Stimulated activated CD8-positive, alpha-beta memory T cell treated with anti-CD3 and anti-CD28 coated beads, Interleukin-15, amount 100 ng/mL, for 48 hours (primary cell): ENCODE data around the gene SLC4A2.

ENCODE experiments used
- DNase-seq, 2 donors: peaks; one replicate each; pipeline ENCODE4 v3.0.0-alpha.2; 2020; ENCODE audit warnings: low read depth in 2 of 2

Gene SLC4A2

DNA sequence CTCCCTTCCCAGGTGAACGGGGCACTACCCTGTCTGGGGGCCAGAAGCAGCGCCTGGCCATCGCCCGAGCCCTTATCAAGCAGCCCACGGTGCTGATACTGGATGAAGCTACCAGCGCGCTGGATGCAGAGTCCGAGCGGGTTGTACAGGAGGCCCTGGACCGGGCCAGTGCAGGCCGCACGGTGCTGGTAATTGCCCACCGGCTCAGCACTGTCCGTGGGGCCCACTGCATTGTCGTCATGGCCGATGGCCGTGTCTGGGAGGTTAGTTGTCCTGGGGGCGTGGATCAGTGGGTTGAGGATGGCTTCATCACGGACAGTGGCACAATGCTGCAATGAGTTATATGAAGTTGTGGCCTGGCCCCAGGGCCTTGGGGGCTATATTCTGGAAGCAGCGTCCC, 15.4 kb upstream of the SLC4A2 start:
- no peak for DNase-seq

DNA sequence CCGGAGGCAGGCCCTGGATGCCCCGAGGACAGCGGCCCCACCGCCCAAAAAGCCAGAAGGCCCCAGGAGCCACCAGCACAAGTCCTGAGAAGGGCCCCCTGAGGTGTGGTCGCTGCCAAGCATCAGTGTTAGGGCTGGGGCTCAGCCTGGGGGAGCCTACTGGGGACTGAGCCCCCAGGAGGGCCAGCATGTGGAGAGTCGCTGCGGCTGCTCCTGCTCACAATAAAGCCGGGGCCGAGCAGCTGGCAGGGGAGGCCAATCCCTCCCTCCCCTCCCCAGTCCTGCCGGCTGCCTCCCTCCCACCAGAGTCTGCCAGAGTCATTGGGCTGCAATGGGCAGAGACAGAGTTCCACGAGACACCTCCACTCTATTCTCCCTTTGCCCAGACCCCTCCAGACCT, 14.1 kb upstream of the SLC4A2 start:
- DNase-seq = no peak

DNA sequence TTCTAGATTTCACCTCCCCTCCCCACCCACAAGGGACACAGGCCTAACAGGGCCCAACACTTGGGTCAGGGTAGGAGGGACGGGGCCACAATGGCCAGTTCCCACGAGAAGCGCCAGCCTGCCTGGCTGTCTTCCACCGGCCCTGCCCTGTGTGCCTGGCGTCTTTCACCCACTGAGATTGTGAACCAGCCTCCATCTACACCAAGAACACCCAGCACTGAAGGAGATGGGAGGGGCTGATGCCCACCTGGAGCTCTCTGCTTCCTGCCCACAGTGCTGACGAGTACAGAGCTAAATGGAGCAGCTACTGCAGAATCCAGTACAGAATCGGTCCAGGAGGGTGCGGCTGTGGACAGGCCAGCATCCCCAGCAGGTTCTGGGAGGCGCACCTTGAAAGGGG, 13.4 kb upstream of the SLC4A2 start:
- DNase-seq = no peak

DNA sequence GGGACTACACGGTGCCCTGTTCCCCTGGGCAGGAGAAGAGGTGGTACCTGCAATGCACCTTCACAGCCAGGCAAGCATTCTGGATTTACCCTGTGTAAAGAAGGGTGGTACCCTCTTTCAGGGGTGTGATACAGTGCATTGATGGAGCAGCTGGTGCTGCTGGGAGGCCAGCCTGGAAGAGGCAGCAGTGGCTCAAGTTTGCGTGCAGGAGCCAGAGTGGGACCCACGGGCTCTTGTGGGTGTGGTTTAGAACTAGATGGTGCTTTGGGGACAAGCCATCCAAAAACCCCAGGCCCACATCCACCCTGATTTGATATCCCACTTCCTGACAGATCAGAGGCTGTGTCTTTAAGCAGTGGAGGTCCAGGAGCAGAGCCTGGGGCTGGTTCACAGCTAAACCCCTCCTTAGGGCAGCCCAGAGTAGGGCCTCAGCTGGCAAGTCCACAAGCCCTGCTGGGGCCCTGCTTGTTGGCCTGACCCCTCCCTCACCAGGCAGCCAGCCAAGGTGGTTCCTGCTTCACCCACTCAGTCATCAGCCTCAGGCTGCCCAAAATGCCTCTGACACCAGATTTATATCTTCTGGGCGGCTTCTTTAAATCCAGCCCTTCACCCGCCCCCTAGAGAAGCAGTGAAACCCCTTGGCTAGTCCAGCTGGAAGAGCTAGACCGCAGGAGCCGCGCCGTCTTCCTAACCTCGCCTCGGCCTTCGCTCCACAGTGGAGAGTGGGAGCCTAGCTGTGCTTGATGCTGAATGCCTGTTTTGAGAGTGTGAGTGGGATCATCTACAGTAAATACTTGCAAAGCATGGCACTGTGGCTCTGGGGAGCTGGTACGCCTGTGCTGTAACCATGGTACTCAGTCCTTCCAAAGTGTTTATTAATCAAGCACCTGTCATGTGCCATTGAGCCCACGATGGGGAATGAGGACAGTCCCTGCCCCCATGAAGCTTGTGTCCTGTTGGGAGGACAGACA, 12.5 kb upstream of the SLC4A2 start:
- DNase-seq = no peak

DNA sequence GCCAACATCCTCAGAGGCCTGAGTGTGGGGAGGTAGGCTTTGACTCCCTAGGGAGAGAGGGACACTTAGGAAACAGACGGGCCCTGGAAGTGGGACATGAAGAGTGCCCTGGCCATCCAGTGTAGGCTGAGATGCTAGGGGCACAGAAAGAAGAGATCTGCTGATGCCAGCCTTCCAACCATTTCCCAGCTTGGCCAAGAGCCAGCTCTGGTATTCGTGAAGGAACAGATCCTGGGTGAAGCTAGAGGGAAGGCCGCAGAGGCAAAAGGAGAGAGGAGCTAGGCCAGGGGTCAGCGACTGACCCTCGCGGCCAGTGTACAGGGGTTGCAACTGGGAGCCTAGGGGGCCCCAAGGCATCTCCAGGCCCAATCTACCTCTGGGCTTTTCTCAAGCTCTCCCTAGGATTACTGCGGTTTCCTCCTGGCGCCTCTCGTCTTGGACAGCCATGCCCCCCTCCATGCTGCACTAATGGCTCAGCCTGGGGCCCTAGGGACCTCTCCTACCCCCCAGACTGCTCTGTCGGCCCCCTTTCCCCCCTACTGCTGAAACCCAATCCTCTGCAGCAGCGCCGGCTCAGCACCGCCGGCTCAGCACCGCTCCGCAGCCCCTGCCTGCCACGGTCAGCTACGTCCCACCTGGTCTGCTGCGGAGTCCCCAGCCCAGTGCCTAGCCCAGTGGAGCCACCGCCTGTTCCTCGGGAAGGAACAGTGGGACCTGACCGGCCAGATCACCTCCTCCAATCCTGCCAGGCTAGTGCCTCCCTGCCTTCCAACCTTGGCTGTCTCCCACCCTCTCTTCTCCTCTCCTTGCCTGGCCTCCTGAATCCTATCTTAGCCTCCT, 11.2 kb upstream of the SLC4A2 start, which contains the start of gene ASIC3:
Gene ASIC3, plus strand, starts transcription at position 556 of the 840 bp plus-strand sequence. CDS start 355 bp downstream, outside the sequence.
- no peak for DNase-seq

DNA sequence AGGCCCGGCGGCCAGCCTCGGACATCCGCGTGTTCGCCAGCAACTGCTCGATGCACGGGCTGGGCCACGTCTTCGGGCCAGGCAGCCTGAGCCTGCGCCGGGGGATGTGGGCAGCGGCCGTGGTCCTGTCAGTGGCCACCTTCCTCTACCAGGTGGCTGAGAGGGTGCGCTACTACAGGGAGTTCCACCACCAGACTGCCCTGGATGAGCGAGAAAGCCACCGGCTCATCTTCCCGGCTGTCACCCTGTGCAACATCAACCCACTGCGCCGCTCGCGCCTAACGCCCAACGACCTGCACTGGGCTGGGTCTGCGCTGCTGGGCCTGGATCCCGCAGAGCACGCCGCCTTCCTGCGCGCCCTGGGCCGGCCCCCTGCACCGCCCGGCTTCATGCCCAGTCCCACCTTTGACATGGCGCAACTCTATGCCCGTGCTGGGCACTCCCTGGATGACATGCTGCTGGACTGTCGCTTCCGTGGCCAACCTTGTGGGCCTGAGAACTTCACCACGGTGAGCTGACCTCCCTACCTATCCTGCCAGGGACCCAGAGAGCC, 10.4 kb upstream of the SLC4A2 start:
- no peak for DNase-seq

DNA sequence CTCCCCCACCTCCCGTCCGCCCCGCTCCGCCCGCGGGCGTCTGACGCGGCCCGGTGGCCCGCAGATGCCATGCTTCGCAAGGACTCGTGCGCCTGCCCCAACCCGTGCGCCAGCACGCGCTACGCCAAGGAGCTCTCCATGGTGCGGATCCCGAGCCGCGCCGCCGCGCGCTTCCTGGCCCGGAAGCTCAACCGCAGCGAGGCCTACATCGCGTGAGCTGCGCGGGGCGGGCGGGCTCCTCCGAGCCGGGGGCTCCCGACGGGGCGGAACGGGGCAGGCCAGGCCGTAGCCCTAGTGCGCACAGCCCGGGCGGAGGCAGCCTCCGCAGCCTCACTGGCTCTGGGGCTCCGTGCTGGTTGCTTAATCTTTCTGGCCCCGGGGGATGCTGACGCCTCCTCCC, 8.3 kb upstream of the SLC4A2 start:
- peak in 1 of 2 donors; percentile 25 for DNase-seq

DNA sequence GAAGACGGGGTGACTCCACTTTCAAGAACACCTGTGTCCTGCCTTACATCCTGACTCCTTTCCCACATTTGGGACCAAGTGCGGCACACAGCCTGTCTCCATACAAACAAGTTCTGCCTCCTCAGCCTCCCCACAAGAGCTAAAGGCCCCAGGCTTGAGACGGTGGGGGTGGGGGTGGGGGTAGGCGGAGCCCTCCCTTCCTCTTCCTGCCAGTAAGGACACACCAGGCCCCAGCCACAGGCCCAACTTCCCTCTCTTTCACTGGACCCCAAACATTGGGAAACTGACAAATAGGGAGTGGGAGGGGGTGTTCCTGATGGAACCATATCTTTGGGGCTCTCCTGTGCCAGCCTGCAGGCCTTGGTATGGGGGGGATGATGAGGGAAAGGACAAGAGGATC, 6.3 kb upstream of the SLC4A2 start:
- no peak for DNase-seq

DNA sequence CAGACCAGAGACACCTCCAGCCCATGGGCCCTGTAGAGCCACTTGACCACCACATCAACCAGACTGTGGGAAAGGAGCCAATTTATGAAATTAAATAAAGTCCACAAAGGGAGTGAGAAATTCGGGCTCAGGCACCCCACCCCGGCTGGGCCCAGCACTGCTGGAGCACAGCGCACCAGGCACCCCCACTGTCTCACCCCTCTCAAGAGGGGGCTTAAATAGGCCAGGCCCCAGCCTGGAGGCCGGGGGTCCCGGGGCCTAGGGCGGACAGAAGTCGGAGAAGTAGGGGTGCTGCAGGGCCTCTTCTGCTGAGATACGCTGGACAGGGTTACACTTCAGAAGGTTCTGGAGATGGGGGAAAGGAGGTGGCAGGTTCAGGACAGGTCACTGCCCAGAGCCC, 5.6 kb upstream of the SLC4A2 start:
- no peak for DNase-seq

DNA sequence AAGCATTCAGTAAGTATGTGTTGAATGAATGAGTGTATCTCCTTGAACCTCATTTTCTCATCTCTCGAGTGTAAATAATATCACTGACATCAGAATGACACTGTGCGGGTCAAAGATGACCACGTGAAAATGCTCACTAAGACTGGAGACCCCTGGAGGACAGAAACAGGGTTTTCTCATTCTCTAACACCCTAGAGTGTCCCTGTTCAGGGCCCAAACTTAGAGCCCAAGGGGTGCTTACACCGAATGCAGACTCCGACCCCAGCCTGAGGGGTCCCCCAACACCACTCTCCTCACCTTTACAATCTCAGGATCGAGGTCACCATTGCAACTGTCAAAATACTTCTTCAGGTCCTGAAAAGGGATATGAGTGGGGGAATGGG, 3.1 kb upstream of the SLC4A2 start:
- no peak for DNase-seq

DNA sequence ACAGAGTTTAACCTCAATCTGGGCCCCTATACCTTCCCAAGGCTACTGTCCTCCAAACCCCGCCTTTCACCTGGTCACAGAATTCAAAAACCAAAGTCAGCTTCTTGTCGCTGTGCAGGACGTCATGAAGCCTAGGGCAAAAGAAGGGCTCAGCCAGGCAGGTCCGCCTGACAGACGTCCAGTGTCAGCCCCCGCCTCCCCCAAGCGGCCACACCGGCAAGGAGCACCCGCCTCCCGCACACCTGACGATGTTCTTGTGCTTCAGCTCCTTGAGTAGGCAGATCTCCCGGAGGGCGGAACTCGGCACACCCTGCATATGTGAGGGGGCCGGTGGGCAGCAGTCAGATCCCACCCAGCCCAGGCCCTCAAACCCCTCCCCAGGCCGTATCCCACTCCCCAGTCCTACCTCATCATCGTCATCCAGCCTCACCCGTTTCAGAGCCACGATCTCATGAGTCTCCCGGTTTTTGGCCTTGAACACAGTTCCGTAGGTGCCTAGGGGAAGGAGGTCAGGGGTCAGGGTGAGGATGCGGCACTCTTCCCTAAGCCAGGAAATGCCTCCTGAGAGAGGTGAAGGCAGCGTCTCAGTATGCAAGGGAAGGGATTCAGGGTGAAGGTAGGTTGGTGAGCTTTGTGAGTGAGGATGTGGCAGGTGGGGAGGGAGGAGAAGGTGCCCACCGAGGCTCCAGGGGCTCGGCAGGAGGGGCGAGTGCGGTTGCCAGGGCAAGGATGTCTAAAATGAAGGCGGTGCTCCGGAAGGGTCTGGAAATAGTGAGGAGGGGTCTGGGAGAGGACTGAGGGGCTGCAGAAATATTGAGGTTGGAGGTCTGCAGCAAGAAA, 2.5 kb upstream of the SLC4A2 start:
- no peak for DNase-seq

DNA sequence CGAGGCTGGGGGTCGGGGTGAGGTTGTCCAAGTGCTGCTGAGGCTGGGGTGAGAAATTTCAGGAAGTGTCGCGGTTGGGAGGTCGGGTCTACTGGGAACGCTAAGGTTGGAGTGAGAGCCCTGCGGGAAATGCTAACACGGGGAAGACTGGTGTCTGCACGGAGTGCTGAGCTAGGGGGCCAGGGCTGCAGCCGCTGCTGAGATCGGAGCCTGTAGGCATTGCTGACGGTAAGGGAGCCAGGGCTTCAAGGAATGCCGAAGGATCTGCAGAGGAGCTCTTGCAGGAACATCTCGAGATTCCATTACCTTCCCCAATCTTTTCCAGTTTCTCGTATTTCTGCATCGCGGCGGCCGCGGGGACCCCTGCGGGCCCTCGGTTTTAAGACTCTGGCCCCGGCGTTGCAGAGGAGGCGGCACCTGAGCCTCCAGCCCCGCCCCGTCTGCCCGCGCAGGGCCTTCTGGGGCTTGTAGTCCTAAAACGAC, 1.8 kb upstream of the SLC4A2 start, which contains the start of gene CDK5:
Gene CDK5, minus strand, starts transcription at position 392 of the 483 bp plus-strand sequence. Its CDS starts 49 bp downstream, at position 343.
- no peak for DNase-seq

DNA sequence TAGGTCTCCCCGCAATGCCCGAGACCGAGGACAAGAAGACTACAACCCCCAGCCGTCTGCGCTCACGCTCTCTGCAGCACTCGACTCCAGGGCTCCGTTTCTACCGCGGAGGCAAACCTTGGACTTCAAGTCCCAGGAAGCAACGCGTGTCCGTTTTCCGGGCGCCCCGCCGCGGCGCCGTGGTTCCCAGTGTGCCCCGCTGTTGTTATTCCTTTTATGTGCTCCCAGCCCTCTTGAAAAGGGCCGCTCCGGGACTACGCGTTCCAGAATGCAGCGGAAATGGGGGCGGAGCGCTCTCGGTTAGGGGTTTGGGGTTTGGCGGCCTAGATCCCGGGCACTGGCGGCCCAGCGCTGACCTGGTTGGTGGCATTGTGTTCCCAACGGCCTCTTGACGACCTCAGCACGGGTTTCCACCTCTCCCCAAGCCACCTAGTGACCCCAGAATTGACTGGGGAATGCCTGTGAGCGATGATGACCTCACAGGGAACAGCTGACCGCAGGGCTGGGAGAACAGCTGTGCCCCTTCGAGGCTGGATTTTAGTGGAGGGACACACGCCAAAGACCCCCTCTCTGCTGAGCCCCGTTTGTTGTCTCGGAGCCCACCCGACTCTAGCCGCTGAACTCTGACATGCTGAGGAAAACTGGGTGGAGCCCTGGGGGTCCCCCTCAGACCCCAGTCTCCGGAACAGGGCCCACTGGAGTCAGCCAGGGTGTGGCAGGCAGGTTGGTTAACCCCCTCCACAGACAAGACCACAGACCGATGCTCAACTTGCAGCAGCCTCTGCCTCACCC, 1.2 kb upstream of the SLC4A2 start:
- peak; percentile 97 for DNase-seq

DNA sequence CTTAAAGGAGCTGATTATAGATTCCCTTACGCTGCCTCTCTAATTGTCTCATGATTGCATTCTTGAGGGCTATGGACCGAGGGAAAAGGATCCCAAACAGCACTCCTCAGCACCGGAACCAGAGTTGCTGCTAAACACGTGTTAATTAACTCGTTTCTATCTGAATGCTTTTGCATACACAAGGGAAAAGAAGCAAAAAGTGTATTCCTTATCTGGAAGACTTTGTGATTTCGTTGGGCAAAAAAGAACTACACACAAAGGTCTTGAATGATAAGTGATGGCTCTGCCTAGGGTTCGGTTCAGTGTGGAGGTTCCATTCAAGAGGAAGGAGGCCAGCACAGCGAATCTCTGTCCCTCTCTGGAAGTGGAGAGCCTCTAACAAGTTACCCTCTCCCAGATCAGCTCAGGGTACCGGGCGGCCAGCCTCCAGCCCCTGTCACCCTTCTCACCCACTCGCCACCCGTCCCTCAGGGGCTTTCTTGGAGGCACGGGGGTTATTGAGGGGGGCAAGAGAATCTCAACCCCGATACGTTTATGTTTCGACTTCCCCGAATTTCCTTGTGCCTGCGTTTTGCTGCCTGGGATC, 515 bp upstream of the SLC4A2 start:
- no peak for DNase-seq

DNA sequence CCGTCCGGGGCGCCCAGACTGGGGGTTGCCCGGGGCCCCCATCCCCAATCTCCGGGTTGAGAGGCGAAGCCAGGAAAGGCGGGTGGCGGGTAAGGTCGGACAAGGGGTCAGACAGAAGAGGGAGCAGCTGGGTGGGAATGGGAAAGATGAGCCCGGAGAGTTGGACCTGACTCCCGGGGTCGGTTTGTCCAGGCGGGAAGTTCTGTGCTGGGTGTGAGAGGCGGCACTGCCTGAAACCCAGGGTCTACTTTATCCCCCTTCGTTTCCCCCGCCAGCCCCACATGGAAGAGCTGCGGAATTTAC, 675 bp downstream of the SLC4A2 start:
- DNase-seq = no peak

DNA sequence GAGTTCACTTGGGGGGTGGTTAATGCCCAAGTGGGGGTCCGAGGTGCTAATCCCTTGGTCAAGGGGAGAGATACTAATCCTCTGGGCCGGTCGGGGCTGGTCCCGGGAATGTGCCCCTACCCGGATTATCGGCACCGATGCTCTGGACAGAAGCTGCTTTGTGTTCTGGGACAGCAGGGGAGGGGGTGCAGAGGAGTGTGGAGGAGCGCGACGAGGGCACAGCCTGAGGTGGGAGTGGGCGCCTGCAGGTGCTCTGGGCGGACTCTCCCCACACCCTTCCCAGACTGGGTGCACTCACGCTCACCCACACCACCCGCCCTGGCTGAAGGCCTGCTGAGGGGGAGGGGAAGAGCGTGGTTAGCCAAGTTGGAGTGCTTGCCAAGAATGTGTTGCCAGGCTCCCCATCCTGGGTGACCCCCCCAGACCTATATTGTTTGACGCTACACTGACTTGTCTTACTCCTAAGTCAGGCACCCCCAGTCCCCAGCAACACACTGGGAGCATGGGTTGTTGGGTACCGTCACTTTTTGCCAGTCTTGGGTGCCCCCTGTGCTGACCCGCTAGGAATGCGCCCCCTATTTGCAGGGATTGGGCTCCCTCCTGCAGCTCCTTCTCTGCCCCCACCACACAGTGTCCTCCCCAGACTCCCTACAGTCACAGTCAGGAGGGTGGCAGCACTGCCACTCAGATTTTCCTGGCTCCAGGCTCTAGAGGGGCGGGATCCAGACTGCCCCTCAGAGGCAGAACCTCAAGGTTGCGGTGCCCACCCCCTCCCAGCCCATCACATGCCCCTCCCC, 1.2 kb downstream of the SLC4A2 start:
- no peak for DNase-seq

DNA sequence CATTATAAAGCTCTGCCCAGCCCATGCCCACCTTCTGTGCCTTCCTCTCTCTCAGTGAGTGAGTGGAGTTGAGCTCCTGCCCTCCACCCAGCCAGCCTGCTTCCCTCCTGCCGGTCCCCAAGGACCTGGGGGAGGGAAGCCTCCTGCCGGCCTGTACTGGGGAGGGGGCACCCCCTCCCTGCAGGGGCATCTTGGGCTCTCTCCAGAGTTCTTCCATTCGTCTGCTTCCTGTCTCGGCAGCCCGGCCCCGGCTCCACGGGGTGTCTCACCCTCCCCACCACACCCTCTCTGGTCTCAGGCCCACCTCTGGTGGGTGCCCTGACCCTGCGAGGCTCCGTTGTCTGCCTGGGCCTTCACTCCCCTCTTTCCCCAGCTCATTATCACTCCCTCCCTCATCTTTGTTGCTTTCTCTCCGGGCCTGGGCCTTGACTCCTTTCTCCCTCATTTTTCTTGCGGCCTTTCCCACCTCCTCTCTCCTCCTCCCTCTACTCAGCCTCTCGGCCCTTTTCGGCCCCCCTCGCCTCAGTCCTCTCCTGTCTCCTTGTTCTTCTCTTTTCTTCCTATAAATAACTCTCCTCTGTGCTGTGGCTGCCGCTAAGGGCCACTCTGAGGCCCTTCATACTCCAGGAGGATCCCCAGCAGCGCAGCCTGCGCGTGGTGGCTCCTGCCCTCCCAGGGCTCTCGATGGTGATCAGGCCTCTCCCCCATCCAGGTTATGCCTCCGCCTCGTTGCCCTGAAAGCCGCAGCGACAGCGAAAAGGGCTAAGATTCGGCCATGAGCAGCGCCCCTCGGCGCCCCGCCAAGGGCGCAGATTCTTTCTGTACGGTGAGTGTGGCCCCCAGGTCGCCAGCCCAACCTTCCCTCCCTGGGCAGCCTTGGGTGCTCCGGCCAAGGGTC, 2.1 kb downstream of the SLC4A2 start:
- DNase-seq = no peak

DNA sequence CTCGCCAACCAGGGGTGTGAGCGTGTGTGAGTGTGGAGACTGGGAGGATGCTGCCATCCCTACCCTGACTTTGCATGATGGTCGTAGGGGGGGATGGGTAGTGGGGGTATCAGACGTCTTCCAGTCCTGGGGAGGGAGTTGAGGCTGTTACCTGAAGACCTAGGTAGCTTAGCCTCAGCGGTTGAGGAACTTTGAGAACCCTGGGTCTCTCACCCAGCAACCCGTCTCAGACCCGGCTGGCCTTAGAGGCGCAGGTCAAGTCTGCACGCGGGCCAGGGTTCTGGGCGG, 2.7 kb downstream of the SLC4A2 start:
- no peak for DNase-seq
